GM18858 (cell line): ENCODE measurements around the gene FAM3B.
"Not testable (repeated sequence)": the region's sequence is repeated elsewhere in the genome, so short reads cannot be mapped to it uniquely, and the experiment has no call there.

Experiments used
- ATAC-seq: cut with Tn5 transposase; IDR thresholded peaks from one replicate; pipeline ENCODE4 v1.9.1; 2021; ENCODE audit not compliant: unreplicated experiment

The FAM3B gene

GRCh38 chr21:41316200-41317062, at the start of gene FAM3B:
Gene FAM3B (plus strand): TSS chr21:41316801. CDS start chr21:41316880, 79 bp downstream.
- ATAC-seq = no peak

- no peak for ATAC-seq
These were observed 49.3 kb upstream of the FAM3B start for GRCh38 chr21:41267346-41267745.

- ATAC-seq = no peak
These were observed 47.1 kb upstream of the FAM3B start for GRCh38 chr21:41269535-41269934.

GRCh38 chr21:41277196-41277595, 39.4 kb upstream of the FAM3B start:
- no peak for ATAC-seq

DNA sequence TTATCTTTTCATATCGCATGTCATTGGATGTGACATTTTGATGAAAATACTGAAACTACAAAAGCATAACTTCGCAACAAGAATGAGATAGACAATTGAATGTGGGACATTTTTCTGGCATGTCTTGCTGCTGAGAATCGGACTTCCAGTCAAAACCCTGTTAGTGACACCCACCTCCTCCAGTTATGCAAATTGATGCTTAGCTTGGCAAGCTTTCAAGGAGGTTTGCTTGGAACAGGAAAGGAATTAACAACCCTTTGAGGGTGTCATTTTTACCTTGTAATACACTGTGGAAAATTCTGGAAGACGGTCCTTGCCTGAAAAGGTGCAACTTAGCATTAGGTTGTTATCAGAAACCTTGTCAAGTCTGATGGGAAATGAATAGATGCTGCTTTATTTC, 38.8 kb upstream of the FAM3B start:
- no peak for ATAC-seq

- no peak for ATAC-seq
These were observed 36.3 kb upstream of the FAM3B start for GRCh38 chr21:41280115-41280919.

DNA sequence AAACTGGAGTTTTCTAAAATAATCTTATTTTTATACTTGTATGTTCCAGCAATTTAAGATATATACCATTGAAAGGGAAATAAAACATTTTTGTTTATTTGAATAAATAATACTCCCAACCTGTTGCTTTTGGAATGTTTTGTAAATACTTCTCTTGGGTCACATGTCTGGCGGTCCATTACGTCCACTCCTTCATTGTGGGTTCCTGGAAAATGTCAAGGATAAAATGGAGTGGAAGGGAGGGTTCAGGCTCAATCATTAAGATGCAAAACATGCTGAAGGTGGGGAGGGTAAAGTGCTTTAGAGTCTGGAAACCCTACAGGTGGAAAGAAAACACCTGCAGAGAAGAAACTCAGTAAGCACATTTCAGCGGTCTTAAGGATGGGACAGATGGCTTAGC, 34.2 kb upstream of the FAM3B start:
- ATAC-seq = no peak

DNA sequence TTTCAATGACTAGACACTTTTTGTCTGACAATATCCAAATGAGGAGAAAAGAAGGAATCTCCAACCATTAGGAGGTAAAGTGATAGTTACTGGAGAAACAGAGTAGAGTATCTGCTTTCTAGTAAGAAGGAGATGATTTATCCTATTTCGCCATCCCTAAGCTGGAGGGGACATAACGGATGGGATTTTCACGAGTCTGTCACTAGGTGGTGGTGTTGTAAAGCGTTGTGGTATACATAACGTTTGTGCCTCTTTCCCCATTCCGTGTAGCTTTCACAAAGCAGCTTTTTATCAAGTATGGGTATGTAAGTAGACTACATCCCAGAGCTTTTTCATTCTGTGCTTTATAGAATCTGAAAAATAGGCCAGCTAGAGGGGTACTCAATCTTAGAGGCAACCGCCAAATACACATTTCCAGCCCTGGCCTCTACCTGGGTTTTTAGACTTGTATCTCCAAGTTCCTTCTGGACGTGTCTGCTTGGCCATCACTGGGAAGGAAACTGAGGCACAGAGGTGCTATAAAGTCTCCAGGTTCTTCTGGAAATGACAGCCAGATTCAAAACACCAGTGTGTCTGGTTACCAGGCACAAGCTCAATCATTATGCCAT, 33.3 kb upstream of the FAM3B start:
- no peak for ATAC-seq

DNA sequence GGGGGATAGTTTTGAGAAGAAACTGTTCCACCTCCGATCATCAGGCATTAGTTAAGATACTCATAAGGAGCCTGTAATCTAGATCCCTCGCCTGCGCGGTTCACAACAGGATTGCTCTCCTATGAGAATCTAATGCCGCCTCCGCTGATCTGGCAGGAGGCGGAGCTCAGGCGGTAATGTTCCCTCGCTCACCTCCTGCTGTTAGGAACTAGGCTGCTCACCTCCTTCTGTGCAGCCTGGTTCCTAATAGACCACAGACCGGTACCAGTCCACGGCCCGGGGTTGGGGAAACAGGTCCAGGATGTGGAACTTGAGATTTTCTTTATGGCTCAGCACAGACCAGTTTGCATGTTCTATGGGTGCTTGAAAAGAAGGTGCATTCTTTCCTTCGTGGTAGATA, 27.2 kb upstream of the FAM3B start:
- no peak for ATAC-seq

- ATAC-seq = no peak
These were observed 26.3 kb upstream of the FAM3B start for GRCh38 chr21:41290106-41290799.

- no peak for ATAC-seq
These were observed 21.9 kb upstream of the FAM3B start for GRCh38 chr21:41294548-41295231.

- no peak for ATAC-seq
These were observed 20.8 kb upstream of the FAM3B start for GRCh38 chr21:41295721-41296254.

GRCh38 chr21:41302976-41303375, 13.6 kb upstream of the FAM3B start:
- ATAC-seq = no peak

GRCh38 chr21:41304068-41304720, 12.4 kb upstream of the FAM3B start:
- ATAC-seq = no peak

DNA sequence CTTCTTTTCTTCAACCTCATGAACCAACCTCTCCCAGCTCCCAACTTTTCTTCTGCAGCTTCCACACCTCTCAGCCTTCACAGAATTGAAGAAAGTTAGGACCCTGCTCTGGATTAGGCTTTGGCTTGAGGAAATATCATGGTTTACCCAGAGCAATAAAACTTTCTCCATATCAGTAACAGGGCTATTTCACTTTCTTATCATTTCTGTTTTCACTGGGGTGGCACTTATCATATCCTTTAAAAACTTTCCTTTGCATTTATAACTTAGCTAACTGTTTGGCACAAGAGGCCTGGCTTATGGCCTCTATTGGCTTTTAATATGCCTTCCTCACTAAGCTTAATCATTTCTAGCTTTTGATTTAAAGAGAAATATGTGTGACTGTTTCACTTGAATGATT, 9.4 kb upstream of the FAM3B start:
- ATAC-seq = no peak

DNA sequence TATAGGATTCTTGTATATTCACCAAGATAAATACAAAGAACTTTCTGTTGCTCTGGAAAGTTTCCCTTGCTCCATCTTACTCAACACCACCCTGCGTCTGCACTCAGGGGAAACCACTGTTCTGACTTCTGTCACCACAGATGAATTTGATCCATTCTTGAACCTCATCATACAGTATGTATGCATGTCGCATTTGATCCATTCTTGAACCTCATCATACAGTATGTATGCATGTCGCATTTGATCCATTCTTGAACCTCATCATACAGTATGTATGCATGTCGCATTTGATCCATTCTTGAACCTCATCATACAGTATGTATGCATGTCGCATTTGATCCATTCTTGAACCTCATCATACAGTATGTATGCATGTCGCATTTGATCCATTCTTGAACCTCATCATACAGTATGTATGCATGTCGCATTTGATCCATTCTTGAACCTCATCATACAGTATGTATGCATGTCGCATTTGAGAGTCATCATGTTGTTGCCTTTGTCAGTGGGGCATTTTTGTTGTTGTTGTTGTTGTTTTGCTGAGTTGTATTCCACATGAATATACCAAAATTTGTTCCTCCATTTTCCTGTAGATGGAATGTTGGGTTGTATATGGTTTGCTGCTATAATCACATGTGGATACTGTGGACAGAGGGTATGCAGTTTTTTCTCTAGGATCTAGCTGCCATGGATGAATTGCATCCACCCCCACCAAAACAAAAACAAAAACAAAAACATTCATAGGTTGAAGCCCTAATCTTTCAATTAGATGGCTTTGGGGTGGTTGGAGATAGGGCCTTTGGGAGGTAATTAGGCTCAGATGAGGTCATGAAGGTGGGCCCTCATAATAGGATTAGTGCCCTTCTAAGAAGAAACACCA, 3.1 kb upstream of the FAM3B start:
- not testable (repeated sequence) for ATAC-seq

DNA sequence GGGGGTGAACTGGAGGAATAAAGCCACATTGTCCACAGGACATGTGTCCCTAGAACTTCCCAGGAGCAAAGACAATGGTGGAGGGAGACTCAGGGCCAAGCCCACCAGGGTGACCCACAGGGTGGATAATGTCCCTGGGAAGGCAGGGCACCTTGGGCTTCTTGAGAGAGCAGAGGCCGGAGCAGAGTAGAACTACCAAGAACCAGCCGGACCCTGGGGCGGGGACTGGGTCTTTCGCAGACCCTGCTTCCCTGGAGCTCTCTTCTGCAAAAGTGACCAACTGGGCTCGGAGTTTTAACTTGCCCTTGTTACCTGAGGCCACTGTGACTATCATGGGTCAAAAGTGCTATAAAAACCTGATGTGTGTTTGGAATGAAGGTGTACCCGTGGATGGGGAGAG, 875 bp upstream of the FAM3B start:
- no peak for ATAC-seq

DNA sequence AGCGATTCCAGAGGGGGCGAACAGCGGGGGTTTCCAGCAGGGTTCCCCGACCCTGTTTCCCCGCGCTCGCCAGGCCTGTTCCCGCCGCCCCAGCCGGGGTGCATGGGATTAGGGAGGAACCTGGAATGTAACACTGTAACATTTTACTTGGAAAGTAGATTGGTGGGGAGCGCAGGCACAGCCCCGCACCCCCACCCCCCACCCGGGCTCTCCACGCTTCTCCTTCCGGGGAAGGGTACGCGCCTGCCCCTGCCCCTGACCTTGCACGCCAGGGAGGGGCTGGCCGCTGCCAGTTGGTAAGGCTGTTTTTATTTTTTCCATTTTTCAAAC, 427 bp downstream of the FAM3B start:
- no peak for ATAC-seq

DNA sequence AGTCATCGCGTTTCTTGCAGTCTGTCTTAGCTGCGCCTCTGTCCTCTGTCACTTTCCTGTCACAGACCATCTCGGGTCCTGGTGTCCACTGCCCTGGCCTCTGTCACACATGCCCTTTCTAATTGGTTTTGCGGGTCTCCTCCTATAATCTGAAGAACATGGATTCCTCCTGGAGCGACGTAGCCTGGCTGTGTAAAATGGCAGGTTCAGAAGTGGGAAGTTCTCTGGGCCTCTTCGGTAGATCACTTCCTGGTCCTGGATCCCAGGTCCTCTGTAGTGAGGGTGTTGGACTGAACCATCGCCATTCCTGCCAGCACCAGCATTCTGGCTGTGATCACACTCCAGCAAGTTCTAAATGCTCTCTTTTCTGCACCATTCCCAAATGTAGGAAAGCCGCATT, 857 bp downstream of the FAM3B start:
- ATAC-seq = no peak
